ENCODE results near the gene ZC3H14.
"Not testable (repeated sequence)": the region's sequence is repeated elsewhere in the genome, so short reads cannot be mapped to it uniquely, and the experiment has no call there.

ZC3H14 gene

GRCh38 chr14:88562831-88563686 is at the start of gene ZC3H14:
ZC3H14 (plus strand) TSS chr14:88563037; CDS start chr14:88563134, 97 bp downstream.
- DNase-seq = peak; percentile 80

- no peak for DNase-seq
Measured at GRCh38 chr14:88515499-88516221, 47.2 kb upstream of the ZC3H14 start.

GRCh38 chr14:88516861-88517357 is 45.9 kb upstream of the ZC3H14 start:
- no peak for DNase-seq

- no peak for DNase-seq
Measured at GRCh38 chr14:88518592-88519512, 44.0 kb upstream of the ZC3H14 start.

GRCh38 chr14:88519907-88520306 is 42.9 kb upstream of the ZC3H14 start:
- no peak for DNase-seq

GRCh38 chr14:88521818-88522217 is 41.0 kb upstream of the ZC3H14 start:
- DNase-seq = no peak

- DNase-seq = no peak
Measured at GRCh38 chr14:88522393-88522792, 40.4 kb upstream of the ZC3H14 start.

- DNase-seq = not testable (repeated sequence)
Measured at GRCh38 chr14:88529889-88530288, 32.9 kb upstream of the ZC3H14 start.

- no peak for DNase-seq
Measured at GRCh38 chr14:88533064-88533602, 29.7 kb upstream of the ZC3H14 start.

- DNase-seq = no peak
Measured at GRCh38 chr14:88535149-88535548, 27.7 kb upstream of the ZC3H14 start.

- no peak for DNase-seq
Measured at GRCh38 chr14:88535813-88536212, 27.0 kb upstream of the ZC3H14 start.

- no peak for DNase-seq
Measured at GRCh38 chr14:88541324-88541723, 21.5 kb upstream of the ZC3H14 start.

- DNase-seq = no peak
Measured at GRCh38 chr14:88542857-88543795, 19.7 kb upstream of the ZC3H14 start.

GRCh38 chr14:88545256-88545655 is 17.6 kb upstream of the ZC3H14 start:
- DNase-seq = no peak

- no peak for DNase-seq
Measured at GRCh38 chr14:88546621-88547385, 16.0 kb upstream of the ZC3H14 start.

- DNase-seq = no peak
Measured at GRCh38 chr14:88547386-88547780, 15.5 kb upstream of the ZC3H14 start.

GRCh38 chr14:88550078-88550477 is 12.8 kb upstream of the ZC3H14 start:
- DNase-seq = no peak

GRCh38 chr14:88551094-88551870 is 11.6 kb upstream of the ZC3H14 start:
- peak; percentile 70 for DNase-seq

GRCh38 chr14:88551980-88552431 is 10.8 kb upstream of the ZC3H14 start:
- no peak for DNase-seq

- no peak for DNase-seq
Measured at GRCh38 chr14:88552876-88553275, 10.0 kb upstream of the ZC3H14 start.
